Renal pelvis (tissue), 12 donors: Measurements from ENCODE around the gene CCDC138. TPM values are rescaled to one million over a fixed set of nuclear protein-coding genes. Genes with fewer than 3 reads are reported as not detected.
A peak's percentile ranks its signal among the peaks of the same experiment; 100 is the strongest.
"Not testable (repeated sequence)": the region's sequence is repeated elsewhere in the genome, so short reads cannot be mapped to it uniquely, and the experiment has no call there.

Experiments used
- DNase-seq: peaks from one replicate; pipeline ENCODE4 v3.0.0-alpha.2; 2013
- long read RNA-seq, 16 experiments: transcript quantifications; one replicate each; lab custom pipeline, GENCODE V29; 2026
- polyA plus RNA-seq, 3 donors: library from polyadenylated mRNA; unstranded; fragments of 120-200 nt; gene quantifications; one replicate each; pipeline ENCODE4 v1.2.1, GENCODE V29; 2013; ENCODE audit not compliant: insufficient read length in 3 of 3

CCDC138 gene, protein sequence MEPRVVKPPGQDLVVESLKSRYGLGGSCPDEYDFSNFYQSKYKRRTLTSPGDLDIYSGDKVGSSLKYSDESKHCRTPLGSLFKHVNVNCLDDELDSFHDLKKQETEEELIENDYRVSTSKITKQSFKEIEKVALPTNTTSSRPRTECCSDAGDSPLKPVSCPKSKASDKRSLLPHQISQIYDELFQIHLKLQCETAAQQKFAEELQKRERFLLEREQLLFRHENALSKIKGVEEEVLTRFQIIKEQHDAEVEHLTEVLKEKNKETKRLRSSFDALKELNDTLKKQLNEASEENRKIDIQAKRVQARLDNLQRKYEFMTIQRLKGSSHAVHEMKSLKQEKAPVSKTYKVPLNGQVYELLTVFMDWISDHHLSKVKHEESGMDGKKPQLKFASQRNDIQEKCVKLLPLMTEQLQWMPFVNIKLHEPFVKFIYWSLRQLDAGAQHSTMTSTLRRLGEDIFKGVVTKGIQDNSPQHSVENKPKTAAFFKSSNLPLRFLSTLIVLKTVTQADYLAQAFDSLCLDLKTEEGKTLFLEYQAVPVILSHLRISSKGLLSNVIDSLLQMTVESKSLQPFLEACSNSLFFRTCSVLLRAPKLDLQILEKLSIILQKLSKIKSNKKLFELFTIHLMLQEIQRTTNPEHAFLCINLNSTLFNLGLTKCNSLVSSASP
- 10 to 100 TPM; 13.7 to 19.2 (median 17.2) TPM for polyA plus RNA-seq
- long read RNA-seq, donor 1, partial matches to known transcripts: 0 of 1 reads
- long read RNA-seq, donor 1, other reads (novel, unspliced or antisense): 0 of 1 reads
- long read RNA-seq, donor 2: 0 reads
- long read RNA-seq, donor 3: 0 reads
- long read RNA-seq, donor 4, partial matches to known transcripts: 0 of 2 reads
- long read RNA-seq, donor 4, other reads (novel, unspliced or antisense): 0 of 2 reads
- long read RNA-seq, donor 5: 0 reads
- long read RNA-seq, donor 6, partial matches to known transcripts: 0 of 1 reads
- long read RNA-seq, donor 6, other reads (novel, unspliced or antisense): 0 of 1 reads
- long read RNA-seq, donor 7, partial matches to known transcripts: 0 of 1 reads
- long read RNA-seq, donor 7, other reads (novel, unspliced or antisense): 0 of 1 reads
- long read RNA-seq, donor 8: 0 reads
- long read RNA-seq, donor 9: 0 reads
- long read RNA-seq, donor 10, partial matches to known transcripts: 0 of 2 reads
- long read RNA-seq, donor 10, other reads (novel, unspliced or antisense): 0 of 2 reads
- long read RNA-seq, donor 11, partial matches to known transcripts: 0 of 2 reads
- long read RNA-seq, donor 11, other reads (novel, unspliced or antisense): 0 of 2 reads
- long read RNA-seq, donor 12, partial matches to known transcripts: 0 of 3 reads
- long read RNA-seq, donor 12, other reads (novel, unspliced or antisense): 0 of 3 reads
- long read RNA-seq, donor 13, partial matches to known transcripts: 0 of 1 reads
- long read RNA-seq, donor 13, other reads (novel, unspliced or antisense): 0 of 1 reads
- long read RNA-seq, donor 14: 0 reads
- long read RNA-seq, donor 15, partial matches to known transcripts: 0 of 1 reads
- long read RNA-seq, donor 15, other reads (novel, unspliced or antisense): 0 of 1 reads
- long read RNA-seq, donor 16, partial matches to known transcripts: 0 of 6 reads
- long read RNA-seq, donor 16, other reads (novel, unspliced or antisense): 0 of 6 reads

GRCh38 chr2:108786354-108787215, at the start of gene CCDC138:
Gene CCDC138, plus strand, starts transcription at chr2:108786771. Its CDS starts 52 bp downstream, at chr2:108786823.
- peak; percentile 88 for DNase-seq

DNA sequence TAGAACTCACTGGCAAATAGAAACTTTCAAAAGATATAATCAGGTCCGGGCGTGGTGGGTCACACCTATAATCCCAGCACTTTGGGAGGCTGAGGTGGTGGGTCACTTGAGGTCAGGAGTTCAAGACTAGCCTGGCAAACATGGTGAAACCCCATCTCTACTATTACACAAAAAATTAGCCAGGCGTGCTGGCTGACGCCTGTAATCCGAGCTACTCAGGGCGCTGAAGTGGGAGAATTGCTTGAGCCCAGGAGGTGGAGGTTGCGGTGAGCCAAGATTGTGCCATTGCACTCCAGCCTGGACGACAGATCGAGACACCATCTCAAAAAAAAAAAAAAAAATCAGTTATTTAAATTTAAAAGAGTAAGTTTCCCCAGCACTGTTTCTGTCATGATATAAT, 28.6 kb upstream of the CCDC138 start:
- DNase-seq: not testable (repeated sequence)

DNA sequence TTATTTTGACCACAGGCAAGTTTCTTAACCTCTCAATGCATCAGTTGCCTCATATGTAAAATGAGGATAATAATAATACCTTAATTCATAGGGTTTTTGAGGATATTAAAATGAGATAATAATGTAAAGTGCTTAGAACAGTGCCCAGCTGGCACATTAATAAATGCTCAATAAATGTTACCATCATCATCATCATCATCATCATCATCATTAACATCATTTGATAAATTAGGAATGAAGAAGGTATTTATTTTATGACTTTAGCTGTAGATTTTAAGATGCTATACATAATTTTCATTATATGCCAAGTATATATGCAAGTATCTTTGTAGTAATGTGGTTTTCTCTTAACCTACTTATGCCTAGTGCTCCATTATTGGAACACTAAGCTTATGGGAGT, 24.0 kb upstream of the CCDC138 start:
- not testable (repeated sequence) for DNase-seq

- DNase-seq: not testable (repeated sequence)
Observed at GRCh38 chr2:108766671-108767070, 19.9 kb upstream of the CCDC138 start.

DNA sequence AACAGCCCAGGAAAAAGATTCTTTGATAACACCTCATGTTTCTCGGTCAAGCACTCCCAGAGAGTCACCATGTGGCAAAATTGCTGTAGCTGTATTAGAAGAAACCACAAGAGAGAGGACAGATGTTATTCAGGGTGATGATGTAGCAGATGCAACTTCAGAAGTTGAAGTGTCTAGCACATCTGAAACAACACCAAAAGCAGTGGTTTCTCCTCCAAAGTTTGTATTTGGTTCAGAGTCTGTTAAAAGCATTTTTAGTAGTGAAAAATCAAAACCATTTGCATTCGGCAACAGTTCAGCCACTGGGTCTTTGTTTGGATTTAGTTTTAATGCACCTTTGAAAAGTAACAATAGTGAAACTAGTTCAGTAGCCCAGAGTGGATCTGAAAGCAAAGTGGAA, 18.7 kb upstream of the CCDC138 start:
- DNase-seq: not testable (repeated sequence)

DNA sequence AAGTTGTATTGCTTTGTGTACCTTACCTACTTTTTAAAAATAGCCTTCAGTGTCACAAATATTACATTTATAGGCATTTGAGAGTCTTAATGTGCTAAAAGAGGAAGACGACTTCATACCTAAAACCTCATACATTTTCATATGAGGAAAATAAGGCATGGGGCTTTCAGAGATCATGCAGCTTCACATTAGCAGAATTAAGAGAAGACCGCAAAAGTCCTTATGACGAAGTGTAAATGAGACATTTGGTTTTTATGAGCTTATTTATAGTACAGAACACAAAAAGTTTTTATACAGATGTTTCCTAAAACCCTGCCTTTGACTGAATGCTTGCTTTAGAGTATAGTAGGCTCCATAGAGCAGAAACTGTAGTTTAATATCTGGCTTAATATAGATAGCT, 10.1 kb upstream of the CCDC138 start:
- DNase-seq: no peak

GRCh38 chr2:108778857-108779256, 7.7 kb upstream of the CCDC138 start:
- DNase-seq: no peak

DNA sequence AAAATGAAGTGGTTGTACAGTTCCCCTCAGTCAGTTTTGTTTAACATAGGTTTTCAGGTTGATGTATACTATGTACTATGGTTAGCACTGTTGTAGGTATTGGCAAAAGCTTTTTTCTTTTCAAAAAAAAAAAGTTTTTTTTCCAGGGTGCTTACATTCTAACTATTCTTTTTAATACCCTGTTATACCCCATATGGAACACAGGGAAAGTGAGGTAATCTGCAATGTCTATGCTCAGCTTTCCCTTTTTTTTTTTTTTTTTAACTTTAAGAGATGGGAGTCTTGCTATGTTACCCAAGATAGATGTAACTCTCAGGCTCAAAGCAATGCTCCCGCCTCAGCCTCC, 590 bp upstream of the CCDC138 start:
- no peak for DNase-seq

DNA sequence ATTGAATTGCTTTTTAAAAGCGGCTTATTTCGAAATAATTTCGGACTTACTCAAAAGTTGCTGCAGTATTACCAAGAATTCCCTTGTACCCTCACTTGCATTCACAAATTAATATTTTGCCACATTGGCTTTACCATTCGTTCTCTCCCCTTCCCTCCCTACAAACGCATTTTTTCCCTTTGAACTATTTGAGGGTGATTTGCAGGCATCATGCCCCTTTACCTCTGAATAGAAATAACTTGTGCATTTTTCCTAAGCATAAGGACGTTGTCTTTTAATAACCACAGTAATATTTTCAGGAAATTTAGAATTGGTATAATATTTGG, 608 bp downstream of the CCDC138 start:
- peak; percentile 5 for DNase-seq

- no peak for DNase-seq
Observed at GRCh38 chr2:108803045-108803736, 16.6 kb downstream of the CCDC138 start.

GRCh38 chr2:108805032-108805431, 18.5 kb downstream of the CCDC138 start:
- DNase-seq: no peak

GRCh38 chr2:108805782-108806181, 19.2 kb downstream of the CCDC138 start:
- DNase-seq: no peak

DNA sequence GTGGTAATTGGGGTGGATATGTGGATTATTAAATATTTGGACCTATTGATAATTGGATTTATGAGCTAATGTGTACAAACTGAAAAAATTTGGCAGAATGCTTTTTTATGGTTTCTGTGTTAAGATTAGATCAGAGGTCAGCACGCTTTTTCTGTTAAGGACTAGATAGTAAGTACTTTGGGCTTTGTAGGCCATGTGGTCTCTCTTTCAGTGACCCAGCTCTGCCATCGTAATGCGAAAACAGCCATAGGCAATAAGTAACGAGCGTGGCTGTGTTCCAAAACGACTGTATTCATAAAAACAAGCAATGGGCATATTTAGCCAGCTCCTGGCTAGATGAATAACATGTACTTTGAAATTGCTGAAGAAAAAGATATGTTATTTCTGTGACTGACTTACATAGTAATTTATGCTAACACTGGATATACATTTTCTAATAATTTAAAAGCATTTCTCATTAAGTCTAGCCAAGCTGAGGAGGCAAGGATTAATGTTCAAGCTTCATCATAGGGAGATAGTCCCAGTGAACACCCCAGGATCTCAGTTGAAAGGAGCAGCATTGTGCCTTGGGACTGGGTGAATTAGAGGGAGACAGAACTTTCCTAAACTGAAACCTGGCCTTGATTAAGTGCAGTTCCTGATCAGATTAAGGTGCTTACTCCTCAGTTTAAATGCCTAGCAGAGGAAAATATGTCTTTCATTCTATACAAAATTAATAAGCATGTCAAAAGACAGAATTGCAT, 20.0 kb downstream of the CCDC138 start:
- no peak for DNase-seq

DNA sequence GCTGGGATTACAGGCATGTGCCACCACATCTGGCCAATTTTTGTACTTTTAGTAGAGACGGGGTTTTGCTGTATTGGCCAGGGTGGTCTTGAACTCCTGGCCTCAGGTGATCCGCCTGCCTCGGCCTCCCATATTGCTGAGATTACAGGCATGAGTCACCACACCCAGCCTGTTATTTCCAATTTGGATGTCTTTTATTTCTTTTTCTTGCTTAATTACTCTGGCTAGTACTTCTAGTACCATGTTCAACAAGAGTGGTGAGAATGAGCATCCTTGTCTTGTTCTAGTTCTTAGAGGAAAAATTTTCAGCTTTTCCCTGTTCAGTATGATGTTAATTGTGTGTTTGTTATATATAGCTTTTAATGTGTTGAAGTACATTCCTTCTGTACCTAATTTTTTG, 23.4 kb downstream of the CCDC138 start:
- DNase-seq: no peak

- DNase-seq: no peak
Observed at GRCh38 chr2:108810993-108811957, 24.7 kb downstream of the CCDC138 start.

GRCh38 chr2:108813732-108814131, 27.2 kb downstream of the CCDC138 start:
- DNase-seq: no peak

DNA sequence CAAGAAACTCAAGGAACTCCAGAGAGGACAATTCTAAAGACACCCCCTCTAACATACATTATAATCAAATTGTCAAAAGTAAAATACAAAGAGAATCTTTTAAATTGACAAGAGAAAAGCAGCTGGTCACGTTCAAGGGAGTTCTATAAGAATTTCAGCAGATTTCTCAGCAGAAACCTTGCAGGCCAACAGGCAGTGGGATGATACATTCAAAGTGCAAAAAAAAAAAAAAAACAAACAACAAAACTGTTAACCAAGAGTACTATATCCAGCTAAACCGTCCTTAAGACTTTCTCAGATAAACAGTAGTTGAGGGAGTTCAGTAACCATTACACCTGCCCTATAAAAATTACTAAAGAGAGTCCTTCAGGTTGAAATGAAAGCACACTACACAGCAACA, 33.9 kb downstream of the CCDC138 start:
- DNase-seq: no peak

GRCh38 chr2:108823286-108823685, 36.7 kb downstream of the CCDC138 start:
- no peak for DNase-seq
